K562 (cell line): Measurements from ENCODE around the gene BEST2. TPM values are rescaled to one million over a fixed set of nuclear protein-coding genes. Genes with fewer than 3 reads are reported as not detected.

ENCODE experiments used
- ATF4 ChIP-seq: fragments of 450-650 bp; formaldehyde crosslinking; IDR thresholded peaks from 2 replicates; pipeline ENCODE4 v1.4.0; 2022; ENCODE audit warnings: mild to moderate bottlenecking, moderate library complexity
- EHMT2 ChIP-seq: fragments of 450-650 bp; IDR thresholded peaks from 2 replicates; pipeline ENCODE4 v1.6.1; 2018; ENCODE audit warnings: antibody characterized with exemption
- ERF ChIP-seq: fragments of 450-650 bp; formaldehyde crosslinking; IDR thresholded peaks from 2 replicates; pipeline ENCODE4 v1.4.0; 2020; ENCODE audit warnings: mild to moderate bottlenecking, mixed read lengths
- LEF1 ChIP-seq: fragments of 450-650 bp; IDR thresholded peaks from 2 replicates; pipeline ENCODE4 v1.6.1; 2016; ENCODE audit warnings: mild to moderate bottlenecking
- NONO ChIP-seq, 2 experiments: fragments of 200-400 bp in 1 of 2; fragments of 450-650 bp in 1 of 2; formaldehyde crosslinking in 1 of 2; IDR thresholded peaks; 2 replicates each; pipeline ENCODE4 v1.6.1; 2017; ENCODE audit warnings: low read depth in 2 of 2, mild to moderate bottlenecking in 2 of 2, moderate library complexity in 2 of 2, low read length in 1 of 2
- POLR2AphosphoS5 ChIP-seq: IDR thresholded peaks from 2 replicates; pipeline ENCODE4 v1.6.1; 2011; ENCODE audit warnings: mild to moderate bottlenecking, low read depth, low read length, moderate library complexity; ENCODE audit not compliant: control insufficient read depth, insufficient read depth
- POLR2G ChIP-seq: fragments of 200-400 bp; formaldehyde crosslinking; IDR thresholded peaks from 2 replicates; pipeline ENCODE4 v1.6.1; 2017; ENCODE audit warnings: low read depth, mild to moderate bottlenecking, antibody characterized with exemption, low read length, moderate library complexity
- POU5F1 ChIP-seq: fragments of 150-350 bp; IDR thresholded peaks from 2 replicates; pipeline ENCODE4 v1.6.1; 2014; ENCODE audit warnings: borderline replicate concordance, low read length, low read depth, mild to moderate bottlenecking; ENCODE audit not compliant: partially characterized antibody
- PURB ChIP-seq: sonication (generic); formaldehyde crosslinking; IDR thresholded peaks from 2 replicates; pipeline ENCODE4 v1.9.0; 2021; ENCODE audit warnings: low read depth, mild to moderate bottlenecking, missing genetic modification reagents
- RBM22 ChIP-seq: fragments of 200-400 bp; formaldehyde crosslinking; IDR thresholded peaks from 2 replicates; pipeline ENCODE4 v1.6.1; 2018; ENCODE audit warnings: low read length, low read depth; ENCODE audit not compliant: poor library complexity, severe bottlenecking
- SIN3A ChIP-seq, 2 experiments: fragments of 150-350 bp in 1 of 2; IDR thresholded peaks; 2 replicates each; pipeline ENCODE4 v1.6.1; 2011 to 2016; ENCODE audit warnings: borderline replicate concordance in 2 of 2, low read depth in 2 of 2, low read length in 2 of 2, mild to moderate bottlenecking in 2 of 2, moderate library complexity in 2 of 2; ENCODE audit not compliant: control insufficient read depth in 1 of 2
- TAF1 ChIP-seq: IDR thresholded peaks from 2 replicates; pipeline ENCODE4 v1.6.1; 2011; ENCODE audit warnings: mild to moderate bottlenecking, low read length, moderate library complexity; ENCODE audit not compliant: insufficient read depth, control insufficient read depth, severe bottlenecking; ENCODE audit errors: extremely low read depth
- TEAD4 ChIP-seq, 2 experiments: sonication (generic) in 1 of 2; formaldehyde crosslinking in 1 of 2; IDR thresholded peaks; 2 replicates each; pipeline versions ENCODE4 v1.6.1 to v1.8.0; 2012 to 2022; ENCODE audit warnings: borderline replicate concordance in 1 of 2, inconsistent platforms in 1 of 2, low read length in 1 of 2, mild to moderate bottlenecking in 1 of 2, missing genetic modification reagents in 1 of 2
- TSHZ1 ChIP-seq: fragments of 250-450 bp; sonication (Bioruptor Pico); IDR thresholded peaks from 2 replicates; pipeline ENCODE4 v1.4.0; 2020; ENCODE audit warnings: mild to moderate bottlenecking, moderate library complexity
- U2AF1 ChIP-seq: fragments of 200-400 bp; formaldehyde crosslinking; optimal IDR thresholded peaks from 2 replicates; pipeline ENCODE3; 2017; ENCODE audit warnings: mild to moderate bottlenecking, low read depth, low read length, moderate library complexity
- ZEB2 ChIP-seq: fragments of 450-650 bp; IDR thresholded peaks from 2 replicates; pipeline ENCODE4 v1.6.1; 2016
- ZNF232 ChIP-seq: sonication (generic); formaldehyde crosslinking; IDR thresholded peaks from 2 replicates; pipeline ENCODE4 v1.8.0; 2022; ENCODE audit warnings: mild to moderate bottlenecking, missing genetic modification reagents
- ZNF431 ChIP-seq: sonication (generic); formaldehyde crosslinking; IDR thresholded peaks from 2 replicates; pipeline ENCODE4 v1.8.0; 2022; ENCODE audit warnings: mild to moderate bottlenecking, missing genetic modification reagents
- ZNF444 ChIP-seq: fragments of 250-450 bp; sonication (Bioruptor Pico); IDR thresholded peaks from 2 replicates; pipeline ENCODE4 v1.4.0; 2020; ENCODE audit warnings: mild to moderate bottlenecking, moderate library complexity
- ZNF589 ChIP-seq: fragments of 200-800 bp; sonication (Bioruptor generic); IDR thresholded peaks from 2 replicates; pipeline ENCODE4 v1.6.1; 2016; ENCODE audit warnings: low read depth, missing genetic modification characterization, missing compliant biosample characterization
- ZNF830 ChIP-seq: fragments of 250-450 bp; sonication (Bioruptor Pico); IDR thresholded peaks from 2 replicates; pipeline ENCODE4 v1.5.0; 2021; ENCODE audit warnings: mild to moderate bottlenecking
- ZSCAN29 ChIP-seq: fragments of 450-650 bp; IDR thresholded peaks from 2 replicates; pipeline ENCODE4 v1.6.1; 2017
- polyA plus RNA-seq, 8 experiments: library from polyadenylated mRNA; depleted of rRNA in 4 of 8; stranded (reverse) in 5 of 8; unstranded in 3 of 8; fragments of >200 nt; fragmentation: Nextera tagmentation in 2 of 8; fragmentation: Illumina TruSeq in 1 of 8; extraction: Ambion mirVana in 2 of 8; extraction: Trizol in 1 of 8; gene quantifications; 2 replicates each; pipeline versions ENCODE4 v1.2.1 to v1.2.3, GENCODE V29; 2011 to 2014; ENCODE audit warnings: inconsistent platforms in 1 of 8, missing spikeins in 1 of 8
- total RNA-seq, 7 experiments: library from RNA; depleted of rRNA in 6 of 7; stranded (reverse); fragments of >200 nt in 6 of 7; fragmentation: Illumina TruSeq in 2 of 7; extraction: Trizol in 2 of 7; gene quantifications; 2 replicates each; pipeline versions ENCODE4 v1.2.1 to v1.2.3, GENCODE V29; 2011 to 2021; ENCODE audit warnings: low replicate concordance in 1 of 7

BEST2 gene
- total and polyA plus RNA-seq, 9 of the 15 experiments (the other 6 are each of a cell fraction or from before 2014, with no cell fraction given): not detected

- TF ChIP-seq NONO (IDR thresholded peaks at IDR 0.05; ENCODE audit: low read depth in 2 of 2, low read length in 1 of 2) (peak in 1 of 2 experiments; percentile 99; a peak in 2 of 4 replicates), ZSCAN29 (no peak), ZEB2 (0 out of 2 replicates have a peak, but pooled peaks have one; percentile 21), POU5F1 (peak; percentile 33), TEAD4 (IDR thresholded peaks at IDR 0.05; ENCODE audit: low read length) (0 out of 2 replicates have a peak, but pooled peaks have one; percentile 43), TEAD4 (CRISPR knock-in tag; IDR thresholded peaks at IDR 0.05; ENCODE audit: borderline replicate concordance) (no peak), SIN3A (IDR thresholded peaks at IDR 0.05; ENCODE audit: borderline replicate concordance in 2 of 2, control insufficient read depth in 1 of 2, low read depth in 2 of 2, low read length in 2 of 2) (peak; percentile 47 to 66; a peak in 2 of 4 replicates), U2AF1 (no peak), POLR2G (peak; percentile 87), LEF1 (peak; percentile 35; the same call in 1 of the 2 replicates), PURB (no peak), ERF (CRISPR knock-in tag) (peak; percentile 19; the same call in 1 of the 2 replicates), RBM22 (no peak), ZNF232 (CRISPR knock-in tag) (no peak), ZNF589 (CRISPR knock-in tag) (no peak), ATF4 (peak; percentile 36; the same call in 1 of the 2 replicates), POLR2AphosphoS5 (peak; percentile 75; the same call in 1 of the 2 replicates), ZNF830 (no peak), TAF1 (peak; percentile 92), ZNF444 (no peak), TSHZ1 (no peak), ZNF431 (CRISPR knock-in tag) (no peak), EHMT2 (no peak)
These were observed 14.4 kb upstream of the BEST2 start, which contains the start of gene GET3 (continued) for GRCh38 chr19:12736995-12737834.
